ENCODE measurements around the gene SHROOM3.

- TF ChIP-seq CTCF (IDR thresholded peaks at IDR 0.05) (no peak), EP300 (IDR thresholded peaks at IDR 0.05) (no peak), POLR2A (IDR thresholded peaks at IDR 0.05) (no peak), POLR2AphosphoS5 (IDR thresholded peaks at IDR 0.05) (no peak)
Observed at GRCh38 chr4:76615999-76616398, 181.0 kb downstream of the SHROOM3 start.
